Endothelial cell of umbilical vein (primary cell): Measurements from ENCODE around the gene GREB1.

Experiments
- CTCF ChIP-seq, 2 donors: IDR thresholded peaks; 1 replicate in 1 of 2; 2 replicates in 1 of 2; pipeline ENCODE4 v1.5.1; 2011; ENCODE audit warnings: low read length in 2 of 2, mild to moderate bottlenecking in 2 of 2, moderate library complexity in 2 of 2, control low read depth in 1 of 2, inconsistent platforms in 1 of 2, low read depth in 1 of 2; ENCODE audit not compliant: insufficient read depth in 1 of 2; ENCODE audit errors: extremely low read depth in 1 of 2
- FOS ChIP-seq: IDR thresholded peaks from 2 replicates; pipeline ENCODE4 v1.6.1; 2011; ENCODE audit warnings: mild to moderate bottlenecking, low read length, moderate library complexity, borderline replicate concordance; ENCODE audit not compliant: insufficient read depth
- MAX ChIP-seq: IDR thresholded peaks from 2 replicates; pipeline ENCODE4 v1.6.1; 2011; ENCODE audit not compliant: insufficient read depth, insufficient read length
- POLR2A ChIP-seq: IDR thresholded peaks from 2 replicates; pipeline ENCODE4 v1.6.1; 2012; ENCODE audit warnings: low read depth, mild to moderate bottlenecking, control low read depth, low read length
- POLR2AphosphoS5 ChIP-seq: IDR thresholded peaks from 2 replicates; pipeline ENCODE4 v1.6.1; 2012; ENCODE audit warnings: low read depth, mild to moderate bottlenecking, control low read depth, low read length, moderate library complexity; ENCODE audit not compliant: insufficient read depth

- no peak for TF ChIP-seq CTCF (IDR thresholded peaks at IDR 0.05; ENCODE audit: extremely low read depth in 1 of 2, insufficient read depth in 1 of 2, low read depth in 1 of 2, low read length in 2 of 2)
- TF ChIP-seq POLR2A: no peak
- TF ChIP-seq POLR2AphosphoS5: no peak
- no peak for TF ChIP-seq FOS
- no peak for TF ChIP-seq MAX
Measured at GRCh38 chr2:11569636-11570035, 35.8 kb downstream of the GREB1 start.
